Mesenchymal stem cell (in vitro differentiated cells and primary cell): Measurements from ENCODE around the gene GRB7.

Source experiments
- DNase-seq: peaks from one replicate; pipeline ENCODE4 v3.0.0-alpha.2; 2013
- H2AFZ ChIP-seq: one replicate; pipeline ENCODE4 v1.6.1; 2013; ENCODE audit warnings: low read depth, mild to moderate bottlenecking, control low read depth, inconsistent platforms, low read length, moderate library complexity
- H2AK5ac ChIP-seq: 2 replicates; pipeline ENCODE4 v1.6.1; 2013; ENCODE audit warnings: low read length, moderate library complexity, mild to moderate bottlenecking, inconsistent platforms; ENCODE audit not compliant: severe bottlenecking
- H2BK120ac ChIP-seq: one replicate; pipeline ENCODE4 v1.6.1; 2013; ENCODE audit warnings: low read depth, mild to moderate bottlenecking, inconsistent platforms, low read length, moderate library complexity
- H2BK12ac ChIP-seq, 2 experiments: one replicate each; pipeline ENCODE4 v1.6.1; 2013; ENCODE audit warnings: inconsistent platforms in 2 of 2, low read length in 2 of 2, mild to moderate bottlenecking in 2 of 2, moderate library complexity in 2 of 2, control low read depth in 1 of 2
- H2BK15ac ChIP-seq: one replicate; pipeline ENCODE4 v1.6.1; 2013; ENCODE audit warnings: mild to moderate bottlenecking, low read depth, inconsistent platforms; ENCODE audit not compliant: poor library complexity, severe bottlenecking
- H2BK5ac ChIP-seq: 2 replicates; pipeline ENCODE4 v1.6.1; 2013; ENCODE audit warnings: low read depth, mild to moderate bottlenecking, low read length, control low read depth, inconsistent platforms; ENCODE audit not compliant: poor library complexity, severe bottlenecking
- H3K14ac ChIP-seq, 2 experiments: one replicate each; pipeline ENCODE4 v1.6.1; 2013; ENCODE audit warnings: inconsistent platforms in 2 of 2, low read length in 2 of 2, control low read depth in 1 of 2, mild to moderate bottlenecking in 1 of 2, moderate library complexity in 1 of 2
- H3K18ac ChIP-seq, 2 experiments: one replicate each; pipeline ENCODE4 v1.6.1; 2013; ENCODE audit warnings: inconsistent platforms in 2 of 2, low read length in 2 of 2, control low read depth in 1 of 2, low read depth in 1 of 2, mild to moderate bottlenecking in 1 of 2
- H3K23ac ChIP-seq, 2 experiments: one replicate each; pipeline ENCODE4 v1.6.1; 2013; ENCODE audit warnings: inconsistent platforms in 2 of 2, low read length in 2 of 2, mild to moderate bottlenecking in 2 of 2, moderate library complexity in 2 of 2, control low read depth in 1 of 2
- H3K27ac ChIP-seq: 2 replicates; pipeline ENCODE4 v1.5.1; 2013; ENCODE audit warnings: mild to moderate bottlenecking, moderate library complexity, low read length, control low read depth, inconsistent platforms; ENCODE audit not compliant: poor library complexity, severe bottlenecking
- H3K27me3 ChIP-seq, 2 experiments: 2 replicates each; pipeline versions ENCODE4 v1.6.1 to v1.7.0; 2013; ENCODE audit warnings: low read length in 2 of 2, mild to moderate bottlenecking in 2 of 2, moderate library complexity in 2 of 2, control low read depth in 1 of 2, inconsistent platforms in 1 of 2; ENCODE audit not compliant: control insufficient read depth in 1 of 2, insufficient read depth in 1 of 2
- H3K36me3 ChIP-seq, 2 experiments: 2 replicates each; pipeline versions ENCODE4 v1.6.1 to v1.7.0; 2013; ENCODE audit warnings: low read length in 2 of 2, control low read depth in 1 of 2, inconsistent platforms in 1 of 2, low read depth in 1 of 2, mild to moderate bottlenecking in 1 of 2; ENCODE audit not compliant: insufficient read depth in 2 of 2, control insufficient read depth in 1 of 2
- H3K4ac ChIP-seq, 2 experiments: one replicate each; pipeline ENCODE4 v1.6.1; 2013; ENCODE audit warnings: inconsistent platforms in 2 of 2, low read length in 2 of 2, mild to moderate bottlenecking in 2 of 2, moderate library complexity in 2 of 2, control low read depth in 1 of 2, low read depth in 1 of 2
- H3K4me1 ChIP-seq: 2 replicates; pipeline ENCODE4 v1.6.1; 2013; ENCODE audit warnings: low read depth, low read length, control low read depth; ENCODE audit not compliant: control insufficient read depth, insufficient read depth
- H3K4me2 ChIP-seq: 2 replicates; pipeline ENCODE4 v1.6.1; 2013; ENCODE audit warnings: low read length, mild to moderate bottlenecking, inconsistent platforms; ENCODE audit not compliant: poor library complexity, severe bottlenecking
- H3K4me3 ChIP-seq, 2 experiments: 2 replicates each; pipeline versions ENCODE4 v1.5.1 to v1.7.0; 2013; ENCODE audit warnings: low read length in 2 of 2, mild to moderate bottlenecking in 2 of 2, control low read depth in 1 of 2, low read depth in 1 of 2; ENCODE audit not compliant: insufficient read depth in 1 of 2
- H3K79me1 ChIP-seq: replicated peaks from 2 replicates; pipeline ENCODE4 v1.6.1; 2013; ENCODE audit warnings: mild to moderate bottlenecking, control low read depth, low read length, inconsistent platforms; ENCODE audit not compliant: poor library complexity, severe bottlenecking
- H3K9ac ChIP-seq: 2 replicates; pipeline ENCODE4 v1.7.0; 2013; ENCODE audit warnings: mild to moderate bottlenecking, low read length, moderate library complexity
- H3K9me3 ChIP-seq: 2 replicates; pipeline ENCODE4 v1.7.0; 2013; ENCODE audit warnings: mild to moderate bottlenecking, low read length; ENCODE audit not compliant: control insufficient read depth
- H4K8ac ChIP-seq: one replicate; pipeline ENCODE4 v1.6.1; 2013; ENCODE audit warnings: inconsistent platforms, mild to moderate bottlenecking, low read length, moderate library complexity
- H4K91ac ChIP-seq: one replicate; pipeline ENCODE4 v1.6.1; 2013; ENCODE audit warnings: mild to moderate bottlenecking, low read length, inconsistent platforms
- WGBS: methylation state at CpG from one replicate; pipeline ENCODE4 v1.1.7; 2013; ENCODE audit warnings: mixed read lengths; 5-methylcytosine and 5-hydroxymethylcytosine counted together

Gene GRB7

DNA sequence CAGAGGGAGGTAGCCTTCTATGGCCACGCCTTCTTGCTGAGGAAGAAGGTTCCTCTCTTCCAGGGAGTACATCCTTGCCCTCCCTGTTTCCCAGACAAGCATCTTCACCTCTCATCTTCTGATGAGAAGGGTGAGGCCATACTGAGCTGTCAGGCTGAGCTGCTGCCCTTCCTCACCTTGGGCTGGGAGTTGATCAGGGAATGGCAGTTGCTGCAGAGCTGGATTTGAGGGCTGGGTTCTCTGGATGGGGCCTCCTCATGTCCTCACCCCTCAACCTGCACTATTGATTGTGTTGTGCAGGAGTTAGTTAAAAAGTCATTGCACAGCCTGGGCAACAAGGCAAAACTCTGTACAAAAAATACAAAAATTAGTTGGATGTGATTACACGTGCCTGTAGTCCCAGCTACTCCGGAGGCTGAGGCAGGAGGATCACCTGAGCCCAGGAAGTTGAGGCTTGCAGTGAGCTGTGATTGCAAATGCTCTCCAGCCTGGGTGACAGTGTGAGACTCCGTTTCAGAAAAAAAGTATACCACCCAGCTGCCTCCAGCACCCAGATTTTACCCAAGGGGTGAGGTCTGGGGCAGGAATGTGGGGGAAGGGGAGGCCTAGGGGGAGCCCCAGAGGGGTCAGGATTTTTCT is 35.8 kb upstream of the GRB7 start:
- Histone ChIP-seq H3K9ac (no peak overlapping the region), H3K23ac (no peak overlapping the region), H2BK12ac (no peak overlapping the region), H3K27ac (no peak overlapping the region), H2AFZ (no peak overlapping the region), H3K18ac (no peak overlapping the region), H3K9me3 (no peaks in the 10 kb centered on the region), H2BK5ac (no peak overlapping the region), H3K4ac (no peak overlapping the region), H3K79me1 (peaks cover 42% of the 10 kb centered on the region), H4K8ac (no peak overlapping the region), H4K91ac (no peak overlapping the region), H3K4me1 (peaks cover 36% of the 10 kb centered on the region), H2BK15ac (no peak overlapping the region), H3K4me2 (peak overlapping the region; percentile 91), H3K4me3 (peak overlapping the region in 1 of 2 experiments; percentile 83), H3K27me3 (no peaks in the 10 kb centered on the region), H2AK5ac (no peak overlapping the region), H2BK120ac (no peak overlapping the region), H3K14ac (peak overlapping the region in 1 of 2 experiments; percentile 18), H3K36me3 (peaks cover 1 to 35% of the 10 kb centered on the region in 2 experiments)
- 89% methylated on average over 3 of the region's 4 CpGs for WGBS
- no peak for DNase-seq

DNA sequence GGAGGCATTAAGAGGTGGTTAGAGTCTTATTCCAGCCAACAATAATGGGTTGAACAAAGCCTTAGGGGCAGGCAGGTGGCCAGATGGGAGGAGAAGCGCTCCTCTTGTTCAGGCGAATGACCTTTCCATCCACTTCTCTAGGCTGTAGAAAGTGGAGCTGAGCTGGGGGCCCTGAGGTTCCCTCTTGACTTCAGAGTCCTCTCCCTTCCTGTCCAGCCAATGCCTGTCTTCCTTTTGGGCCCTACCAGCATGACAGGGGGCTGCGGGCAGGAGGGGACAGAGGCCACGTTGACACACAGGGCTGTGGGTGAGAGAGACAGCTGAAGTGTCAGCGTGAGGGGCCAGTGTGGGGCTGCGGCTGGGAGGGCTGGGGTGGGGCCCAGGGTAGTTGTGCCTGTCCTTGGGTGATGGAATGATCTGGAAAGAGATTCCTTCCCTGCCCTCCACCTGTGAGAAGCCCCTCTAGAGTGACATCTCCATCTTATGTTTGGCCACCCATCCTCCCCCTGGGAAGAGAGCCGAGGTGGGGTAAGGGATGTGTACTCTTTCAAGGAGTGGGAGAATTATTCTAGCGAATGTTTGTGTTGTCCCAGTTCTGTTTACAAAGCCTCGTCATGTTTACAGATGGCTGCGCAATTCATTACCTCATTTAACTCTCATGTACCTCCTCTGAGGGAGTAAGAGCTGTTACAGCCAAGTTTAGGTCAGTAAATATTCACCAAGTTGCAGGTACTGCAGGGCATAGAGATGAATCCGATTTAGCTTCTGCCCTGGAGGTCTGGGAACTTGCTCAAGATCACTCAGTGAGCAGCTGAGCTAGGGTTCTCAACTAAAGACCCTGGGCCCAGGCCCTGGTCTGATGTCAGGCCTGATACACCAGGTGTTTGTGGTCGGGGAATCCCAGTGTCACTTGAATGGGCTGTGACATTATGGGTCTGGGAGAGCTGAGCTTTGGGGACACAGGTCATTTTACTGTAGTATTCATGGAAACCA is 34.5 kb upstream of the GRB7 start:
- Histone ChIP-seq H3K27ac (no peak overlapping the region), H3K14ac (no peak overlapping the region), H2BK5ac (no peak overlapping the region), H3K23ac (no peak overlapping the region), H3K18ac (no peak overlapping the region), H2BK120ac (no peak overlapping the region), H3K9me3 (no peaks in the 10 kb centered on the region), H3K4me3 (no peak overlapping the region), H4K91ac (peak overlapping the region; percentile 61), H3K4me1 (peaks cover 36% of the 10 kb centered on the region), H3K4me2 (no peak overlapping the region), H2BK15ac (no peak overlapping the region), H3K79me1 (peaks cover 52% of the 10 kb centered on the region), H4K8ac (peak overlapping the region; percentile 36), H3K27me3 (no peaks in the 10 kb centered on the region), H3K36me3 (peaks cover 12 to 46% of the 10 kb centered on the region in 2 experiments), H2AFZ (no peak overlapping the region), H3K9ac (no peak overlapping the region), H2BK12ac (no peak overlapping the region), H2AK5ac (no peak overlapping the region), H3K4ac (no peak overlapping the region)
- WGBS, result 70% methylated on average over 8 of the region's 12 CpGs
- peak; percentile 77 for DNase-seq

- Histone ChIP-seq H2BK15ac (no peak overlapping the region), H3K9ac (no peak overlapping the region), H3K18ac (no peak overlapping the region), H3K14ac (no peak overlapping the region), H3K4me2 (no peak overlapping the region), H2BK120ac (no peak overlapping the region), H3K27ac (no peak overlapping the region), H3K4me1 (peaks cover 36% of the 10 kb centered on the region), H4K91ac (no peak overlapping the region), H4K8ac (no peak overlapping the region), H2AK5ac (no peak overlapping the region), H3K36me3 (peaks cover 19 to 53% of the 10 kb centered on the region in 2 experiments), H2BK5ac (no peak overlapping the region), H3K27me3 (no peaks in the 10 kb centered on the region), H3K9me3 (no peaks in the 10 kb centered on the region), H3K23ac (no peak overlapping the region), H2BK12ac (no peak overlapping the region), H3K4ac (no peak overlapping the region), H3K79me1 (peaks cover 58% of the 10 kb centered on the region), H2AFZ (no peak overlapping the region), H3K4me3 (no peak overlapping the region)
- no peak for DNase-seq
- 100% methylated on average over 4 of the region's 5 CpGs for WGBS
Measured at GRCh38 chr17:39703913-39704312, 33.8 kb upstream of the GRB7 start.
